Activated CD8-positive, alpha-beta memory T cell treated with anti-CD3 and anti-CD28 coated beads for 48 hours (primary cell): Measurements from ENCODE around the gene ZNF462.

Source experiments
- DNase-seq, 3 experiments: peaks; one replicate each; pipeline ENCODE4 v3.0.0-alpha.2; 2020; ENCODE audit warnings: low read depth in 2 of 3, low spot score in 2 of 3

ZNF462 gene

DNA sequence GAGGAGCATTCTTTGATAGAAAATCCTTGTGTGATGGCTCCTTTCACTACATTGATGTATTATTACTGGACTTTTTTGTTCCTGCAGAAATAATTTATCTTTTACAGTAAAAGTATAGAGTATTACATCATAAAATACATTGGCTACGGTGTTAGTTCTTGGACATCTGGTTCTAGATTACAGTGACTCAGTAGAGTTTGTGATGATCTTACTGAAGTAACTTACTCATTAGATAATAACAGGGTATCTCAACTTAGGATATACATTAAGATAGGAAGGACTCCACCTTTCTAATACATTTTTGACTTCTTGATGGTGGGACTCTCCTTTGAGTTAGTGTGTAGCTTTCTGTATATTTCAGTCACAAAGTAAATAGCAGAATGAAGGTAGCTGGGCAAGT, 59.1 kb downstream of the ZNF462 start:
- no peak for DNase-seq

DNA sequence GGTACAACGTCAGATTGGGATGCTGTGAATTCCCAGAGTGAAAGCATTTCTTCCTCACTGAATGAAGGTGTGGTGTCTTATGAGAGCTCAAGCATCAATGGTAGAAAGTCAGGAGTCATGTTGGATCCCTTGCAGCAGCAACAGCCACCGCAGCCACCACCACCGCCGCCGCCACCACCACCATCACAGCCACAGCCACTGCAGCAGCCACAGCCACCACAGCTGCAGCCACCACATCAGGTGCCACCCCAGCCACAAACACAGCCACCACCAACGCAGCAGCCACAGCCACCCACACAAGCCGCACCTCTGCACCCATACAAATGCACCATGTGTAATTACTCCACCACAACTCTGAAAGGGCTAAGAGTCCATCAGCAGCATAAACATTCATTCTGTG, 62.4 kb downstream of the ZNF462 start:
- DNase-seq = no peak

DNA sequence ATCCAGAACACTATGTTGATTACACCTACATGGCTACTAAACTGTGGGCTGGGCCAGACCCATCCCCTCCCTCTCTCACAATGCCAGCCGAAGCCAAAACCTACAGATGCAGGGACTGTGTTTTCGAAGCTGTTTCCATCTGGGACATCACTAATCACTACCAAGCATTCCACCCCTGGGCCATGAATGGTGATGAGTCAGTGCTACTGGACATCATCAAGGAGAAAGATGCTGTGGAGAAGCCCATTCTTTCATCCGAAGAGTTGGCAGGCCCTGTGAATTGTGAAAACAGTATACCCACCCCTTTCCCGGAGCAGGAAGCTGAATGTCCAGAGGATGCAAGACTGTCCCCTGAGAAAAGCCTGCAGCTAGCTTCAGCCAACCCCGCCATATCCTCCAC, 65.0 kb downstream of the ZNF462 start:
- no peak for DNase-seq

GRCh38 chr9:106928350-106928749, 65.4 kb downstream of the ZNF462 start:
- no peak for DNase-seq

- no peak for DNase-seq
Measured at GRCh38 chr9:106929471-106930177, 66.7 kb downstream of the ZNF462 start.

DNA sequence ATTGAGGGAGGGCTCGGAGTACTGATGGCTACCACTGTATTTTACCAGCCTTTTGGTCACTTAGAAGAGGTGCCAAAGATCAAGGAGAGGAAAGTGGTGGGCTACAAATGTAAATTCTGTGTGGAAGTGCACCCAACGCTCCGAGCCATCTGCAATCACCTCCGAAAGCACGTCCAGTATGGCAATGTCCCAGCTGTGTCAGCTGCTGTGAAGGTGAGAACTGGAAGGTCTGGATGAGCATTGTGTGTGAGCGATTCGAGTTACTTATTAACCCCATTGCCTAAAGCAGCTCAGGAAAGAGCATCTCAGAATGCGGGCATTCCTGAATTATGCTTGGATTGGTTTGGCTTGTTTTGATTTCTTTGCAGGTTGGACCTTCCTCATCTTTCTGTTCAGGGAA, 67.5 kb downstream of the ZNF462 start:
- DNase-seq = no peak

DNA sequence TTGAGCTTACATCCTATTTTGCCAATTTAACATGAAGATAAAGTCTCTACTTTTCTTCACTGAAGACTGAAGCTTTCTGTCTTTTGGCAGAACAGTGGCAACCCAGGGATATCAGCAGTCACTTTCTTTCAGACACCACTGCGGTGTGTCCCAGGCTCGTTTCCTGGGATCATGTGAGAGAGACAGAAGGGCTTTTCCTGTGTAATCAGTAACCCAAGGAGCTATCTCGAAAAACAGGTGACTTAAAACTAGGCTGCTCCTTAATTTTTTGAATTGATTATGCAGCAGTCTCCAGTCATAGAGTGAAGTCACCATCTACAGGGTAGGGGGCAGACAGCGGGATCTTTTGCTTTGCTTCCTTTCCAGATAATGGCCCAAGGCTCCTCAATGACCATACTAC, 68.5 kb downstream of the ZNF462 start:
- no peak for DNase-seq

DNA sequence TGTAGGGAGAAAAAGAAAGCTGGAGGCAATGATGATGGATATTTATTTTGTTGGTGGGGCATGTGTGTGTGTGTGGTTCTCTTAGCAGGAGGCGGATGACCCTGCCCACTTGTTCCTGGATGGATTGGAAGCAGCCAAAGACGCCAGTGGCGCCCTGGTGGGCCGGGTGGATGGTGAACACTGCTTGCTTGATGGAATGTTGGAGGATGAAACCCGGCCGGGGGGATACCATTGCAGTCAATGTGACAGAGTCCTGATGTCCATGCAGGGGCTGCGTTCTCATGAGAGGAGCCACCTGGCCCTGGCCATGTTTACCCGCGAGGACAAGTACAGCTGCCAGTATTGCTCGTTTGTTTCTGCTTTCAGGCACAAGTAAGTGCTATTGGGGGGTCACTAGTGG, 69.2 kb downstream of the ZNF462 start:
- no peak for DNase-seq

GRCh38 chr9:106932675-106933074, 69.7 kb downstream of the ZNF462 start:
- DNase-seq = no peak

DNA sequence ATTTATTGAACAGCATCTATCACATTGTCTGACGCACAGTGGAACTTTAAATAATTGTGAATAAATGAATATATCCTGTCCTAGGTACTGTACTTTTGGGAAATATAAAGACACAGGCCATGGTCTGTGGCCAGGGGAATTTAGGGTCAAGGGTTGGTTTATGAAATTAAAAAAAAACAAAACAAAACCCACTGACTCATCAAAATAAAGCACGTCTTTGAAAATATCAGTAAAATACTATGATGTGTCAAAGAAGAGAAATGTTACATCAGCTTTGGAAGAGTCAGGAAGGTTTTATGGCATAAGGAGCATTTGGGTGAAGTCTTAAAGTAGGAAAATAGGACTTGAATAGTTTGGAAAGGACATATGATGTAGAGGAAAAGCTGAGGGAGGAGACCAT, 70.5 kb downstream of the ZNF462 start:
- no peak for DNase-seq

GRCh38 chr9:106934442-106935238, 71.7 kb downstream of the ZNF462 start:
- DNase-seq = no peak

GRCh38 chr9:106936680-106937079, 73.7 kb downstream of the ZNF462 start:
- DNase-seq = no peak

DNA sequence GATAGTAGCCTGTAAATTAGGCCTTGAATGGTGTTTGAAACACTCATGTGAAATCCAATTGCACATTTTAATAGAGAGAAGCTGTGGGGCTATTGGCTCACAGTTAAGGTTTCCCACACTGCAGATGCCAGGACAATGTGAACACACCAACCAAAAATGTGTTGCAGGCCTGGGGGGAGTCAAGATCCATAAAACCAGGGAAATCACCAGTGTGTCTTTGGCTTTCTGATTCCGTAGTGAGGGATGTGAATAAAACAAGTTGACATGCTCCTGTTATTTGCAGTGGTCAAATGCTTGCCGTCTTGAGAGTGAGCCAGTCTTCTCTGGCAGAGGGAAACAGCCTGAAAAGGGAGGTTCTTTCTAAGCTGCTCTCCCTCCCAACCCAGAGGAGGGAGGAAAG, 79.0 kb downstream of the ZNF462 start:
- DNase-seq = no peak

DNA sequence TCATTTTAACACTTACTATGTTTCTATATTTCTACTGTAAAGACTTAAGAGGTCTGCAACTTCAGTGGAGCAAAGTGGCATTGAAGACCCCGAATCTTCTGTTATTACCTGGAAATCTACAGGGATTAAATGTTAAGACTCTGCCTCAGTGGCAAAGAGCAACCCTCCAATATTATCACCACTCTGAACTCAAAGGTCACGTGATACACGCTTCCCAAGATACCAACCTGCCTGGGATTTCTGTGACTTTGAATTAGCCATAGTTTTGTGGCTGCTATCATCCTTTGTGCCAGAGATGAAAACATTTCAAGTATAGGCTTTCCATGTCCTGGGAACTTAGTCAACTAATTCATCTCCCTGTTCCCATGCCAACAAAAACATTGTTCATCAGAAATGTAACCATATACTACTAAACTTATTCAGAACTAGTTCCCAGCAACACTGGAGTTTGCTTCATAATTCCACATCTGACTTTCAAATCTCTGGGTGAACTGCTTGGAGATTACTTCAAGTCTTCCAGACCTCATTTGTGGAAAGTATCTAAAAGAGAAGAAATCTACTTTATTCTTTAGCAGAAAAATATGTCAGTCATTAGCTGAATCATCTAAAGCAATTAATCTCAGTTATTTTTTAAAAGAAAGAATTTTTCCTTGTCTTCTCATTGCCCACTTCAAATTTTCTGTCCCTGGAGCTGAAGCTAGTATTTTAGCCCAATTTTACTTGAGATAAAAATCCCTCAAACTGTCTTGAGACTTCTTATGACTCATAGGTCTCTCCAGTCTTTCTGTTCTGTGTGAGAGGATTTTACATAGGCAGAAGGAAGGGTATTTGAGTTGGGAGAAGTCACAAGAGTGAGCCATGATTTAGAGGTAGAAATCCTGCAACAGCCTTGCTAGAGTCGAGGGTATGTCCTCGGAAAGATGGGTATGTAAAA, 83.0 kb downstream of the ZNF462 start:
- no peak for DNase-seq

DNA sequence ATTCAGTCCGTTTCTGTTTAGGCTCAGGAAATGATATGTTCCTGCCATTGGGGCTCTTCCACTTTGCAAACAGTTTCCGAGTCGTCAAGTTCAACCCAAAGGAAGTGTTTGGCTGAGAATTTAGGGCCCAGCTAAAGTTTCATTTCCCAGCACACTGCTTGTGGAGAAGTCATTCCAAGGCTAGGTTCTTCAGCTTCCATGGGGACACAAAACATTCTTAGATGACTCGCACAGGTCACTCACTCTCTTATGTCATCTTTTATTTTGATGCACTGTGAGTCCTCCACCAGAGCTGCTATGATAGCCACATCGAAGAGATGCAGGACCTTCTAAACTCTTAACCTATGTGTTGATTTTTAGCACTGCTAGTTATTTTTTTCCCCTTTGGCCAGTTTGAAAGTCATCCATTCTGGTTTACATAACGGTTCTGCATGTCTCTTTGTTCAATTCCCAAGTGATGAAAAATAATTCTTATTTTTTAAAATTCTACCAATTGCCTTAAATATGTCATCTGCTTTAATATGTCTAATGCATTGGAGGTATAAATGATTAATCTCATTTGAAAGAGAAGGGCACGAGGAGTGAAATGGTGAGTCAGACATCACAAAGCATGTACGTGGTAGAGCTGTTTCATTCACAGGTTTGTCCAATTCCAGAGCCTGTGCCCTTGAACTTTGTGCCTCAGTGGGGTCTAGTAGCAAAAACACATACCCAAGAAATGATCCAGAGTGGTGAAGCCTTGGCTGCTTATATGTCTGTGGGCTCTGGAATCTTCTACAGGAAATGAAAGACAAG, 84.3 kb downstream of the ZNF462 start:
- DNase-seq = no peak

DNA sequence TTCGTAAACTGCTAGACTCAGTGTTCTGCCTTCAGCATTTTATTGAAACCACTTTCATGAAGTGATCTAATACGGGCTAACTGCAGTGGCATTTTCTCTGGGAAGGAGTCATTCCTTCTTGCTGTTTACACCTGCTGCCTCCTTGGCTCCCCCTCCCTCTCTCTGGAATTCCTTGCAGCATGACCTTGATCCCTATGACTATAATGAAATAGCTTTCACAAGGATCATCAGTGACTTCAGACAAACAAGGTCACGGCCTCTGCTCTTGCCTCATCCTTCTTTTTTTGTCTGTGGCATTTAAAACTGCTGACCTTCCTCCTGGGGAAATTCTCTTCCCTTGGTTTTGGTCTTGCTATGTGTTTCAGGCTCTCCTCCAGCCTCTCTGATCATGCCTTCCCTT, 90.2 kb downstream of the ZNF462 start:
- DNase-seq = no peak

DNA sequence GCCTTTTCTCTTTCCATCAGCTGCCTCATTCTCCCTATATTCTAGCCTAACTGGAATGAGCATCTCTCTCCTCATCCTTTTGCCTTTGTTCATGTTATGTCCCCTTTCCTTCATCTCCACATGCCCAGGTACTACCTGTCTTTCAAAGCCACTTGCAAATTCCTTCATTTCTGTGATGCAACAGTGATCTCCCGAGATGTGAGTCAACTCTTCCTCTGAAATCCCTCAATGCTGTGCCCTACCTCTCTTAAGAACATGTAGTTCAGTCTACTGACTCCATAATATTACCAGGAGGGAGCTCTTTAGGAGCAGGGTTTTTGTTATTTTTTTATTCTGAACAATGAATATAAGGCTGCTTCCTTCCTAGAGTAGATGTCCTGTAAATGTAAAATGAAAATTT, 91.6 kb downstream of the ZNF462 start:
- no peak for DNase-seq

DNA sequence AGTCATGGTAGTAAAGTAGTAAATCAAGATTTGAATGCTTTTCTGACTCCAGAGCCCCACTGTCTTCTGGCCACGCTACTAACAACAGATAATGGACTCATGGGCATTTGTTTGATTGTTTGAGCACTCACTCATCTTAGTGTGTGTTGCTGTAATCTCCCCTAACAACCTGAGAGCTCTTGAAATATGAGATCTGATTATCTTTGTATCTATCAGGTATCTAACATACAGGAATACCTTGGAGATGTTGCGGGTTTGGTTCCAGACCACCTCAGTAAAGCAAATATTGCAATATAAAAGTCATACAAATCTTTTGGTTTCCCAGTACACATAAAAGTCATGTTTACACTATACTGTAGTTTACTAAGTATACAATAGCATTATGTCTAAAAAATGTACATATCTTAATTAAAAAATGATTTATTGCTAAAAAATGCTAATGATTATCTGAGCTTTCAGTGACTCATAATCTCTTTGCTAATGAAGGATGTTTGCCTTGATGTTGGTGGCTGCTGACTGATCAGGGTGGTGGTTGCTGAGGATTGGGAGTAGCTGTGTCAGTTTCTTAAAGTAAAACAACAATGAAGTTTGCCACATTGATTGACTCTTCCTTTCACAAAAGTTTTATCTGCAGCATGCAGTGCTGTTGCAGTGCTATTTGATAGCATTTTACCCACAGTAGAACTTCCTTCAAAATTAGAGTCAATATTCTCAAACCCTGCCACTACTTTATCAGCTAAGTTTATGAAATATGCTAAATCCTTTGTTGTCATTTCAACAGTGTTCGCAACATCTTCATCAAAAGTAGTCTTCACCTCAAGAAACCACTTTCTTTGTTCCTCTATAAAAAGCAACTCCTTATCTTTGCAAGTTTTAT, 92.2 kb downstream of the ZNF462 start:
- no peak for DNase-seq

DNA sequence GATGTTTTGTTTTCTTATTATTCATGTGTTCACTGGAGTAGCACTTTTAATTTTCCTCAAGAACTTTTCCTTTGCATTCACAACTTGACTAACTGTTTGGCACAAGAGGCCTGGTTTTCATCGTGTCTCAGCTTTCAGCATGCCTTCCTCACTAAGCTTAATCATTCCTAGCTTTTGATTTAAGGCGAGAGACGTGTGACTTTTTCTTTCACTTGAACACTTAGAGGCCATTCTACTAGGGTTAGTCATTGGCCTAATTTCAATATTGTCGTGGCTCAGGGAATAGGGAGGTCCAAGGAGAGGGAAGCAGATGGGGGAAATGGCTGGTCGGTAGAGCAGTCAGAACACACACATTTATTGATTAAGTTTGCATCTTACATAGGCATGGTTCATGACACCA, 94.0 kb downstream of the ZNF462 start:
- DNase-seq = no peak
